ENCODE measurements around the gene NPHP3. TPM values are rescaled to one million over a fixed set of nuclear protein-coding genes. Genes with fewer than 3 reads are reported as not detected.

NPHP3 gene
- polyA plus RNA-seq, 1 donor from 2014 or later: 9.0 TPM

- no peak overlapping the region for H3K4me3 ChIP-seq (ENCODE audit: low read length)
- H3K9ac ChIP-seq (ENCODE audit: low read length): no peak overlapping the region
- H3K9me3 ChIP-seq (ENCODE audit: low read length): no peaks in the 10 kb centered on the region
- H3K4me2 ChIP-seq (ENCODE audit: low read length): no peak overlapping the region
- H3K79me2 ChIP-seq (replicated peaks; ENCODE audit: insufficient read depth, low read length): no peaks in the 10 kb centered on the region
- H3F3A ChIP-seq (ENCODE audit: insufficient read depth, low read length, poor library complexity, severe bottlenecking): no peaks in the 10 kb centered on the region
- TF ChIP-seq EP300 (conservative IDR thresholded peaks at IDR 0.05; ENCODE audit: poor library complexity, severe bottlenecking): no peak
- no peak for TF ChIP-seq CTCF (IDR thresholded peaks at IDR 0.05; ENCODE audit: poor library complexity, severe bottlenecking)
- TF ChIP-seq POLR2AphosphoS5 (IDR thresholded peaks at IDR 0.05): no peak
- TF ChIP-seq RAD21 (conservative IDR thresholded peaks at IDR 0.05): no peak
- TF ChIP-seq MXI1 (conservative IDR thresholded peaks at IDR 0.05; ENCODE audit: poor library complexity, severe bottlenecking): no peak
- no peak for TF ChIP-seq EZH2 (IDR thresholded peaks at IDR 0.05; ENCODE audit: borderline replicate concordance, insufficient read depth, low read length, poor library complexity, severe bottlenecking)
- TF ChIP-seq REST (IDR thresholded peaks at IDR 0.05; ENCODE audit: borderline replicate concordance): no peak
- no peak for TF ChIP-seq TAF1 (IDR thresholded peaks at IDR 0.05; ENCODE audit: low read depth)
- no peak for TF ChIP-seq SMC3 (conservative IDR thresholded peaks at IDR 0.05; ENCODE audit: poor library complexity)
- no peak overlapping the region for H2AFZ ChIP-seq (ENCODE audit: low read depth, low read length)
- H3K9me2 ChIP-seq (ENCODE audit: insufficient read depth, low read length): no peaks in the 10 kb centered on the region
- peaks cover 4% of the 10 kb centered on the region for H3K36me3 ChIP-seq (ENCODE audit: insufficient read depth, low read length)
- no peaks in the 10 kb centered on the region for H4K20me1 ChIP-seq (ENCODE audit: insufficient read depth)
- H3K27ac ChIP-seq (ENCODE audit: low read length): no peak overlapping the region
- H3K27me3 ChIP-seq (ENCODE audit: insufficient read depth, low read depth, low read length): no peaks in the 10 kb centered on the region
These were observed 77.2 kb downstream of the NPHP3 start for GRCh38 chr3:132645058-132645457.

- H3K9ac ChIP-seq (ENCODE audit: low read length): no peak overlapping the region
- H3K27ac ChIP-seq (ENCODE audit: low read length): no peak overlapping the region
These were observed 78.8 kb downstream of the NPHP3 start for GRCh38 chr3:132643366-132643765.

More at GRCh38 chr3:132643366-132643765, 78.8 kb downstream of the NPHP3 start:
- Histone ChIP-seq H3K4me2 (ENCODE audit: low read length) (no peak overlapping the region), H3K4me3 (ENCODE audit: low read length) (no peak overlapping the region), H2AFZ (ENCODE audit: low read depth, low read length) (no peak overlapping the region), H3K9me3 (ENCODE audit: low read length) (no peaks in the 10 kb centered on the region), H3K9me2 (ENCODE audit: insufficient read depth, low read length) (no peaks in the 10 kb centered on the region), H4K20me1 (ENCODE audit: insufficient read depth) (no peaks in the 10 kb centered on the region), H3F3A (ENCODE audit: insufficient read depth, low read length, poor library complexity, severe bottlenecking) (no peaks in the 10 kb centered on the region), H3K36me3 (ENCODE audit: insufficient read depth, low read length) (peaks cover 4% of the 10 kb centered on the region), H3K27me3 (ENCODE audit: insufficient read depth, low read depth, low read length) (no peaks in the 10 kb centered on the region), H3K79me2 (replicated peaks; ENCODE audit: insufficient read depth, low read length) (no peaks in the 10 kb centered on the region)
- TF ChIP-seq SMC3 (conservative IDR thresholded peaks at IDR 0.05; ENCODE audit: poor library complexity) (no peak), EP300 (conservative IDR thresholded peaks at IDR 0.05; ENCODE audit: poor library complexity, severe bottlenecking) (no peak), CTCF (IDR thresholded peaks at IDR 0.05; ENCODE audit: poor library complexity, severe bottlenecking) (no peak), REST (IDR thresholded peaks at IDR 0.05; ENCODE audit: borderline replicate concordance) (no peak), POLR2AphosphoS5 (IDR thresholded peaks at IDR 0.05) (no peak), TAF1 (IDR thresholded peaks at IDR 0.05; ENCODE audit: low read depth) (no peak), MXI1 (conservative IDR thresholded peaks at IDR 0.05; ENCODE audit: poor library complexity, severe bottlenecking) (no peak), EZH2 (IDR thresholded peaks at IDR 0.05; ENCODE audit: borderline replicate concordance, insufficient read depth, low read length, poor library complexity, severe bottlenecking) (no peak), RAD21 (conservative IDR thresholded peaks at IDR 0.05) (no peak)
